ENCODE results near the gene DUSP28. TPM values are rescaled to one million over a fixed set of nuclear protein-coding genes. Genes with fewer than 3 reads are reported as not detected.

The DUSP28 gene
- total and polyA plus RNA-seq, 2 of the 13 experiments (the other 11 are each of a cell fraction or from before 2014, with no cell fraction given): 5.2 to 8.6 TPM

GRCh38 chr2:240560084-240560479 is at the start of gene DUSP28 (continued):
- TF ChIP-seq ZNF276 (CRISPR knock-in tag; IDR thresholded peaks at IDR 0.05; ENCODE audit: low read depth): no peak
- TF ChIP-seq NR2F1 (CRISPR knock-in tag; IDR thresholded peaks at IDR 0.05): no peak
- TF ChIP-seq SIX4 (CRISPR knock-in tag; IDR thresholded peaks at IDR 0.05): no peak
- peak; percentile 55; the same call in 1 of the 2 replicates for TF ChIP-seq CAMTA2 (CRISPR knock-in tag; IDR thresholded peaks at IDR 0.05; ENCODE audit: borderline replicate concordance)
- TF ChIP-seq ZNF841 (CRISPR knock-in tag; IDR thresholded peaks at IDR 0.05; ENCODE audit: borderline replicate concordance): 0 out of 2 replicates have a peak, but pooled peaks have one; percentile 66
- no peak for TF ChIP-seq MAFK (conservative IDR thresholded peaks at IDR 0.05 in 1 of 2, IDR thresholded peaks at IDR 0.05 in 1 of 2; ENCODE audit: low read length in 2 of 2)
- no peak; the same call in 1 of the 2 replicates for TF ChIP-seq MEIS1 (CRISPR knock-in tag; IDR thresholded peaks at IDR 0.05; ENCODE audit: borderline replicate concordance)
- TF ChIP-seq ZNF33A (CRISPR knock-in tag; IDR thresholded peaks at IDR 0.05; ENCODE audit: borderline replicate concordance): no peak; the same call in 1 of the 2 replicates
- no peak for TF ChIP-seq NR3C1 (CRISPR knock-in tag; IDR thresholded peaks at IDR 0.05)
- TF ChIP-seq ZNF777 (CRISPR knock-in tag; IDR thresholded peaks at IDR 0.05): no peak
- TF ChIP-seq GZF1 (CRISPR knock-in tag; IDR thresholded peaks at IDR 0.05): no peak
- no peak for TF ChIP-seq MAF1 (CRISPR knock-in tag; IDR thresholded peaks at IDR 0.05; ENCODE audit: borderline replicate concordance)
- no peak for TF ChIP-seq HCFC1 (IDR thresholded peaks at IDR 0.05; ENCODE audit: low read depth, low read length)
- TF ChIP-seq TOPORS (CRISPR knock-in tag; IDR thresholded peaks at IDR 0.05): no peak
- TF ChIP-seq AHDC1 (CRISPR knock-in tag; IDR thresholded peaks at IDR 0.05; ENCODE audit: borderline replicate concordance): no peak; the same call in 1 of the 2 replicates
- TF ChIP-seq ETV5 (CRISPR knock-in tag; IDR thresholded peaks at IDR 0.05; ENCODE audit: borderline replicate concordance): peak; percentile 26; the same call in 1 of the 2 replicates
- TF ChIP-seq NFKBIZ (CRISPR knock-in tag; IDR thresholded peaks at IDR 0.05): peak; percentile 21; the same call in 1 of the 2 replicates
- TF ChIP-seq ZNF75D (CRISPR knock-in tag; IDR thresholded peaks at IDR 0.05; ENCODE audit: borderline replicate concordance): peak; percentile 45; the same call in 1 of the 2 replicates
- TF ChIP-seq MNT (IDR thresholded peaks at IDR 0.05): peak; percentile 87
- no peak for TF ChIP-seq ZNF552 (CRISPR knock-in tag; IDR thresholded peaks at IDR 0.05; ENCODE audit: borderline replicate concordance)
- no peak for TF ChIP-seq GABPA (IDR thresholded peaks at IDR 0.05; ENCODE audit: low read depth, low read length)
- TF ChIP-seq GABPA (CRISPR knock-in tag; IDR thresholded peaks at IDR 0.05; ENCODE audit: low read depth): no peak; the same call in 1 of the 2 replicates
